Naive thymus-derived CD8-positive, alpha-beta T cell (primary cell): Measurements from ENCODE around the gene MEGF9. TPM values are rescaled to one million over a fixed set of nuclear protein-coding genes. Genes with fewer than 3 reads are reported as not detected.

Experiments used
- polyA plus RNA-seq, 3 donors: library from polyadenylated mRNA; unstranded; fragments of 300-500 nt; fragmentation: Illumina TruSeq; gene quantifications; one replicate each; pipeline ENCODE4 v1.2.3, GENCODE V29; 2021
- total RNA-seq, 8 experiments: library from RNA in 2 of 8; stranded (reverse) in 2 of 8; gene quantifications; one replicate each; pipeline ENCODE4 v1.2.3 and lab custom pipeline; 2021 to 2026

MEGF9 gene
- total and polyA plus RNA-seq, 5 experiments from 2014 or later, result 3.0 to 11.1 (median 4.9) TPM

Other genes starting within 250 kb of the MEGF9 start
- 10 to 100 TPM; 81.1 to 94.9 TPM for gene CDK5RAP2, start 134.3 kb downstream of the MEGF9 start, total RNA-seq
- gene CDK5RAP2, start 134.3 kb downstream of the MEGF9 start, polyA plus RNA-seq, result 10 to 100 TPM; 17.1 to 29.2 (median 19.0) TPM
- 10 to 100 TPM; 76.9 to 81.8 TPM for gene FBXW2, start 78.9 kb upstream of the MEGF9 start, total RNA-seq
- 10 to 100 TPM; 29.6 to 37.1 (median 31.7) TPM for gene FBXW2, start 78.9 kb upstream of the MEGF9 start, polyA plus RNA-seq
- gene PSMD5, start 128.5 kb upstream of the MEGF9 start, total RNA-seq, result 10 to 100 TPM; 53.0 to 57.9 TPM
- gene PSMD5, start 128.5 kb upstream of the MEGF9 start, polyA plus RNA-seq, result 10 to 100 TPM; 13.7 to 23.4 (median 23.3) TPM
- 100 to 1,000 TPM; 143 to 144 TPM for gene PHF19, start 162.7 kb upstream of the MEGF9 start, total RNA-seq
- gene PHF19, start 162.7 kb upstream of the MEGF9 start, polyA plus RNA-seq, result 10 to 100 TPM in 1 of 3 donors, 1 to 10 TPM in 2; 6.3 to 11.8 (median 9.4) TPM
- gene TRAF1, start 212.3 kb upstream of the MEGF9 start, total RNA-seq, result 100 to 1,000 TPM; 125 to 126 TPM
- 1 to 10 TPM; 3.7 to 7.0 (median 4.9) TPM for gene TRAF1, start 212.3 kb upstream of the MEGF9 start, polyA plus RNA-seq